Fibroblast of skin of scalp (primary cell): ENCODE data around the gene PADI1.
"Not testable (repeated sequence)": the region's sequence is repeated elsewhere in the genome, so short reads cannot be mapped to it uniquely, and the experiment has no call there.

Experiments
- DNase-seq: peaks from one replicate; pipeline ENCODE4 v3.0.0-alpha.2; 2013

The PADI1 gene

GRCh38 chr1:17215545-17215890 lies 10.6 kb downstream of the PADI1 start:
- DNase-seq: peak; percentile 38

DNA sequence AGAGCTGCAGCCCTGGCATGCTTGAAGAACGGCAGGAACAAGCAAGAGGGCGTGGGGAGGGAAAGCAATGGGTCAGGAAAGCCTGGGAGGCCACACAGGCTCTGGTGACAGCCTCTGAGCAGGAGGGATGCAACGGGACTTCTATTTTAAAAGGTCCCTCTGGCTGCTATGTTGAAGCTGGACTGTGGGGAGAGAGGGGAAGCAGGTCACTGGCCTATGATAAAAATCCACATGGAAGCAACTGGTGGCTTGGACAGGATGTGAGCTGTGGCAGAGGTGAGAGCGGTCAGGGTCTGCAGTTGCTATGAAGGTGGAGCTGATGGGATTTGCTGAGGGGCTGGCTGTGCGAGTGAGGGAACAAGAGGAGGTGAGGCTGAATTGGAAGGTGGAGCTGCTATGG lies 11.2 kb downstream of the PADI1 start:
- DNase-seq: no peak

- no peak for DNase-seq
Measured at GRCh38 chr1:17217607-17218006, 12.7 kb downstream of the PADI1 start.

- DNase-seq: no peak
Measured at GRCh38 chr1:17218939-17219338, 14.0 kb downstream of the PADI1 start.

DNA sequence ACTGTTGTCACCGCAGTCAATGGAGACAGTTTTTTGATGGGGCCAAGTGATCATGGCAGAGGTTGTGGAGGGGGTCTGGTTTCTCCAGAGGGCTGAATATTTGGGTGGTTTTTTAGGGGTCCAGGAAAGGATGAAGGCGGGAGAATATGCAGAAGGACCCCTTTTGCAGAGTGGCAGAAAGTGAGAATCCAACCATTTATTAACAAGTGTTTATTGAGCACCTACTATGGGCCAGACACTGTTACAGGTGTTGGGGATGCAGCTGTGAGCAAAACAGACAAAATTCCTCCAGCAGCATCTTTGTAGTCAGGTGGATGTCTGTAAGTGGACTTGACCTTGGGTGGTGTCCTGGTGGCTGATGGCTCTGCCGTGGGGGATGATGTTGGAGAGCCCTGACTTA lies 15.4 kb downstream of the PADI1 start:
- no peak for DNase-seq

DNA sequence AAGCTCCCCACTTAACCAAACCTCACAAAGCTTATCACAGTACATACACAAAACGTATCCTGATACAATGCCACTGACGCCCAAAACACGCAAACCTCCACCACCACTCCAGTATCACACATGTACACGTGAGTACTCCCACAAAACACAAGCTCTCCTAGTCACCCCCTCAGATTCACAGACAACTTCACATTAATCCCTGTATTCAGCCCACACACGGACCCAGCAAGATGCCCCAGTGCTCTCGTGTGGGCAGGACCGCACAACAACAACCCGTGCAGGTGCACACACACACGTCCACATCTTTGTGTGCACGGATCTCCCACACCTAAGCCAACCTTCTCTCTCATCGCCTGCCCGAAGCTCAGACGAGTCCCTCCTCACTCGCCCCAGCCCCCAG lies 17.6 kb downstream of the PADI1 start:
- DNase-seq: no peak

- DNase-seq: no peak
Measured at GRCh38 chr1:17224434-17224833, 19.5 kb downstream of the PADI1 start.

GRCh38 chr1:17225140-17225539 lies 20.2 kb downstream of the PADI1 start:
- DNase-seq: no peak

- no peak for DNase-seq
Measured at GRCh38 chr1:17227358-17227915, 22.5 kb downstream of the PADI1 start.

DNA sequence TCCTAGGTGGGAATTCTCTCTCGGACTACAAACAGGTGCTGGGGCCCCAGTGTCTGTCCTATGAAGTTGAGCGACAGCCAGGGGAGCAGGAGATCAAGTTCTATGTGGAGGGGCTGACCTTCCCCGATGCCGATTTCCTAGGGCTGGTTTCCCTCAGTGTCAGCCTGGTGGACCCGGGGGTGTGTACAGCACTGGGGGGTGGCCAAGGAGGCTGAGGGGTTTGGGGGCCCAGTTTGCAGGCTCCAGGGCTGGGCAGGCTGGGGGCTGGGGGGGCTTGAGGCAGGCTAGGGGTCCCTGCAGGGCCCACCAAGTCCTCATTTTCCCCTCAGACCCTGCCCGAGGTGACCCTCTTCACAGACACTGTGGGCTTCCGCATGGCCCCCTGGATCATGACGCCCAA lies 23.7 kb downstream of the PADI1 start:
- no peak for DNase-seq

DNA sequence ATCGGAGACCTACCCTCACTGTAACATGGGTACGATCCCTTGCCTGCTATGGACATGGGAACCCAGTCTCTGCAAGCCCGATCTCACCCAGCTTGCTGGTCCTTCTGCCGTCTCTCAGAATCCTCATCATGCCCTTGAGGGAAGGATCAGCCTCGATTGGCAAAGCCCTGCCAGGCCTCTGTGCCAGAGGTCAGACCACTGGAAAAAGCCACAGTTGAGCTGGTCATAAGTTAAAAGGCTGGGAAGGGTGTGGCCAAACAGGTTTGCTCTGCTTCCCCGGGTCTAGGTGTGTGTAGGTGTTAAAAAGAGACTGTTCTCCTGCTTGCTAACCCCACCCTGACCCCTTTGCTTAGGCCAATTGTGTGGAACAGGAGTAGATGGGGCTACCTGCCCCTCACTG lies 24.5 kb downstream of the PADI1 start:
- no peak for DNase-seq

DNA sequence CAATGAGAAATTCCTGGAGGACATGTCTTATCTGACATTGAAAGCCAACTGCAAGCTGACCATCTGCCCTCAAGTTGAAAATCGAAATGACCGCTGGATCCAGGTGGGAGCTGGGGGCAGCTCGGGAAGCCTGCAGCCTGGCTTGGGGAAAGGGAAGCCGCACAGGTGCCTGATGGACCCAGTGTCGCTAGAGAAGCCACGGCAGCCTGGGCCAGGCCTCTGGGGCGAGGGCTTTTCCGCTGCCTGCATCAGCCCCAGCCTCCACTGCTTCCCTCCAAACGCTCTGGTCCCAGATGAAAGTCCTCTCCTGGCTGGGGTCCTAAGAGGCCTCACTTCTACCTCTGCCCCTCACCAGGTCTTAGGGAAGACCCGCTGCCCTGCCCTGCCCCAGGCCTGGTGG lies 25.2 kb downstream of the PADI1 start:
- no peak for DNase-seq

- DNase-seq: no peak
Measured at GRCh38 chr1:17230671-17231310, 25.9 kb downstream of the PADI1 start.

GRCh38 chr1:17232759-17233661 lies 28.1 kb downstream of the PADI1 start:
- DNase-seq: peak; percentile 79

DNA sequence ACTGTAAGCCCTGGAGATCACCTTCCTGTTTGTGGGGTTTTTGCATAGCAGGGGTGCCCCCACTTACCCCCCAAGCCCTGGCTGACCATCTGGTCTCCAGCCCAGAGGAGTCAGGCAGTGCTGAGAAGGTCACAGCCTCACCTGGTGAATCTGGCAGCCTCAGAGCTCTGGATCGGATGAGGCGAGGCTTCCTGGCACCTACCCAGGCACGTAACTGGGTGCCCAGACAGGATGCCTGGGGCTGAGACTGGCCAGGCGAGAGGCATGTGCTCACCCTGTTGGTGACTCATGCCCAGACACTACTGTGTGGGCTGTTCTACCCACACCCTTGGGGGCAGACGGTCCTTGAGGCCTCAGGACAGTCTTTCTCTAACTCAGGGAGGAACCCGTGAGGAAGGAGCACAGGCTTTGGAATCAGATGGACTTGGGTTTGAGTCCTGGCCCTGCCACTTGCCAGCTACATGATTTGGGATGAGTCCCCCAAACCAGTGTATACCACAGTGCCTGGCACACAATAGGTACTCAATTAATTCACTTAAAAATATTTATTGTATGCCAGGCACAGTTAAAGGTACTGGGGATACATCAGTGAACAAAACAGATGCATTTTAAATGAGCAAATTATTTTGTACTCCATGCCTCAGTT lies 28.9 kb downstream of the PADI1 start:
- peak; percentile 95 for DNase-seq

DNA sequence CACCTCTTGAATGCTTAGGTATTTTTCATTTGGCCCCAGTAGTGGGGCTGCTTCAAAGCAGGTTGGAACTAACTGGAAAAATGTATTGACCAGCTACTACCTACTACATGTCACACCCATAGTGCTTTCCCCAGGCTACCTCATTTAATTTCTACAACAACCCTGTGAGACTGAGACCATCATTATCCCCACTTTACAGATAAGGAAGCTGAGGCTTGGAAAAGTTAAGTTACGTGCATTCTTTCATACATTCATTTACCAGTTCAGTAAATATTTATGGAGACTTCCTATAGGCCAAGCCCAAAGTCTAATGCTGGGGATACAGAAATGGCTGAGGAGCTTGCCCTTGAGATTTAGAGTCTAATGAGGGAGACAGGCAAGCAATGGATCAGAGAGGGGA lies 29.5 kb downstream of the PADI1 start:
- no peak for DNase-seq

GRCh38 chr1:17235135-17235885 lies 30.4 kb downstream of the PADI1 start:
- no peak for DNase-seq

DNA sequence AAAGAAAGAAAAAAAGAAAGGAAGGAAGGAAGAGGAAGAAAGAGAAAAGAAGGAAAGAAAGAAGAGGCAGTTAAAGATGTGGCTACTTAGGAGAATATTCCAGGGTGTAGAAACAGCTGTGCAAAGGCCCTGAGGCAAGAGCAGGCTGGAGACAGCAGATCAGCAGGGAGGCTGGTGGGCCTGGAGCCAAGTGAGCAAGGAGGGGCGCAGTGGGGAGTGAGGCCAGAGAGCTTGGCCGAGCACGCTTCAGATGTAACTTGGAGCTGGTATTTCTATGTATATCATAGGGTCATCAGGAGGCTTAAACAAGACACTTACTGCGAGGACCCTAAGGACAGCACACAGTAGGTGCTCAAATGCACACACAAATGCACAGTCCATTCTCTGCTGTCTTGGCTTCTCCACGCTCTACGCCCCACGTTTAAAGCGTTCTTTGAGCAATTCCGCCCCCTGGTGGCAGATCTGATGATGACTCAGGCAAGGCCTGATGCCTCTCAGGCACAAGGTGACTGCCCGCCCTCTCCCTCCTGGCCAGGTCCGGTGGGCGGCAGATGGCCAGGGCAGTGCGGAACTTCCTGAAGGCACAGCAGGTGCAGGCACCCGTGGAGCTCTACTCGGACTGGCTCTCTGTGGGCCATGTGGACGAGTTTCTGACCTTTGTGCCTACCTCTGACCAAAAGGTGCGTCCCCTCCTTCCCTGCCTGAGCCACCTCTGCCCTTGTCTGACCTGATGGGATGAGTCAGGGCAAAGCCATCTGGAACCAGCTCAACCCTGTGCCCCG lies 32.0 kb downstream of the PADI1 start:
- peak; percentile 87 for DNase-seq

DNA sequence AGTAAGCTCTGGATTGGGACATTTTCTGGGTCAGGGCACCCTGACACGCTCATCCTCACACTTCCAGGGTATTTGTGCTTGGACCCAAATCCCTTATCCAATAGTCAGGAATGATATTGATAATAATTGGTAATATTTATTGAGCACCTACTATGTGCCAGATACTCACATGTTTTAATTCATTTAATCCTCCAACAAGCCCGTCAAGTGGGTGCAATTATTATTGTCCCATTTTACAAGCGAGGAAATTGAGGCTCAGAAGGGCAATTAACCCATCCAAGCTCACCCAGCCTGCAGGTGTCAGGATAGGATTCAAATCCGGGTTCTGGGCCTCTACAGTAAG lies 32.6 kb downstream of the PADI1 start:
- DNase-seq: no peak

- peak; percentile 95 for DNase-seq
Measured at GRCh38 chr1:17239420-17239819, 34.5 kb downstream of the PADI1 start.

DNA sequence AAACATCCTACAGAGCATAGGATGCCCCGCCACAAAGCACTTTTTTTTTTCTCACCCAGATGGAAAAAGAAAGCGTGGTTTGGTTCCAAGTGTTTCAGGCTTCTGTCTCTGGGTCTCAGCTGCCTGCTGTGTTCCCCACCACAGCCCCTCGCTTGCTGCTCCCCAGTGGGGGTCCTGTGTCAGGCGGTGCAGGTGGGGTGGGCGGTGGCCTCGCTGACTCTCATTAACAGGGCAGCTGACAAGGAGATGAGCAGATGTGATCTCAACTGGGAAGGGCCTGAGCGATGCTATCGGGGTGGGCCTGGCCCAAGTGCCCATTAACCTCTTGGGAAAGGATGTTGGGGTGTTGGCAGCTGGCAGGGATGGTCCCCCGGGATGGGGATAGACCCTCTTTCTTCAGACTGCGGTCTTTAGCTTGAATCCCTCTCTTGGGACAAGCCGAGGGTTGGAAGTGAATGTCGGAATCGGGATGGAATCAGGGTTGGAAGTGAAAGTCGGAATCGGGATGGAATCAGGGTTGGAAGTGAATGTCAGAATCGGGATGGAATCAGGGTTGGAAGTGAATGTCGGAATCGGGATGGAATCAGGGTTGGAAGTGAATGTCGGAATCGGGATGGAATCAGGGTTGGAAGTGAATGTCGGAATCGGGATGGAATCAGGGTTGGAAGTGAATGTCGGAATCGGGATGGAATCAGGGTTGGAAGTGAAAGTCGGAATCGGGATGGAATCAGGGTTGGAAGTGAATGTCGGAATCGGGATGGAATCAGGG lies 36.3 kb downstream of the PADI1 start:
- not testable (repeated sequence) for DNase-seq
